ENCODE results near the gene SURF4.
A peak's percentile ranks its signal among the peaks of the same experiment; 100 is the strongest.

The SURF4 gene

DNA sequence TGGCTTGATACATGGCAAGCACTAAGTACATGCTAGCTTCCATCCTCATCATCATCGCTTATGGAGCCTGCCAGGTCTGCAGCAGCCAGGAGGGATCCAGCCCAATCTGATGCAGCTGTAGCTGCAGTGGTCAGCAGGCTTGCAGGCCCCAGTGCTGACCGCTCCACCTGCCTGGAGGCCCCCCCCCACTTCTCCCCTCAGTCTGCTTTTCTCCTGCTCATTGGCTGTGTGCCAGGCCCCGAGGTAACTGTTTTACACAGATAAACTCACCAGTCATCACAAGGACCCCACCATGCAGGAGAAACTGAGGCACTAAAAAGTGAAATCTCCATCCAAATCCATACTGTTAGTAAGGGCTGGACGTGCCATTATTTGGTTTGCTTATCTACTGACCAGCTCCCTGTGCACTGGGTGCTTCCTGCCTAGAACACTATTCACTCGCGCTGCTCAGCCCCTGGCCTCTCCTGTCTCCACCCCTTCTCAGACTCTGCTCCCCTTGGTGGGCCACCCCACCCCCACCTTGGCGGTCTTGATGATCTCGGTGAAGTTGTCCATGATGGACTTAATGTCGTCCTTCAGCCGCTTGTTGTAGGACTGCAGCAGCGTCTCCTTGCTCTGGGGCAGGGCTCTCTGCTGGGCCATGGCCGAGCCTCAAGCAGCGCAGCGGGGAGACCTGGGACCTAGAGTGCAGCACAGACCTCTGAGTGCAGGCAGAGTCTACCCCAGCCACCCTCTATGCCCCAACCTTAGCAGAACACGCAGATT lies 29.7 kb downstream of the SURF4 start:
- Histone ChIP-seq H3K4me3 (ENCODE audit: insufficient read depth, low read depth, low read length) (peak overlapping the region; percentile 98), H3K9me3 (ENCODE audit: control insufficient read depth, low read length) (no peaks in the 10 kb centered on the region), H3K27me3 (ENCODE audit: control insufficient read depth, insufficient read depth, low read length, poor library complexity, severe bottlenecking) (no peaks in the 10 kb centered on the region), H3K4me1 (ENCODE audit: control insufficient read depth, insufficient read depth, low read length) (peaks cover 7% of the 10 kb centered on the region), H3K36me3 (ENCODE audit: control insufficient read depth, insufficient read depth, low read length) (peaks cover 56% of the 10 kb centered on the region), H3K27ac (ENCODE audit: insufficient read depth, low read depth, low read length, poor library complexity, severe bottlenecking) (no peak overlapping the region)
- WGBS, 2 experiments, result 79 to 82% methylated on average over 15 of the region's 15 CpGs

DNA sequence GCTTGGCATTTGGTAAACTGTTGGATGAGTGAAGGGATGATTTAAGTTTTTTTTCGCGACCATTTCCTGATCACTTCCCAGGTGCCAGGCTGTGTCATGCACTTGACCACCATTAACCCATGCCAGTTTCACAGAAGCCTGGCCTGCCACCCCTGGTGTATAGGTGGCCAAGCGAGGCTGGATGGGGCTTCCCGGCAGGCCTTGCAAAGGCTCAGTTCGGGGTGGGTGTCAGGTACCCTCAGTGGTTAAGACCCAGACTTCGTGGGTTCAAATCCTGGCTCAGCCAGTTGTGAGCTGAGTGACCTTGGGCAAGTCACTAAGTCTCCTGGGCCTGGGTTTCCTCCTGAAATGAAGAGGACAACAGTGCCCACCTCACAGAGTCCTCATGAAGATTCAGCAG lies 30.3 kb downstream of the SURF4 start:
- Histone ChIP-seq H3K27me3 (ENCODE audit: control insufficient read depth, insufficient read depth, low read length, poor library complexity, severe bottlenecking) (no peaks in the 10 kb centered on the region), H3K4me3 (ENCODE audit: insufficient read depth, low read depth, low read length) (no peak overlapping the region), H3K4me1 (ENCODE audit: control insufficient read depth, insufficient read depth, low read length) (peaks cover 7% of the 10 kb centered on the region), H3K27ac (ENCODE audit: insufficient read depth, low read depth, low read length, poor library complexity, severe bottlenecking) (no peak overlapping the region), H3K36me3 (ENCODE audit: control insufficient read depth, insufficient read depth, low read length) (peaks cover 58% of the 10 kb centered on the region), H3K9me3 (ENCODE audit: control insufficient read depth, low read length) (no peaks in the 10 kb centered on the region)
- WGBS, 2 experiments, result 97 to 98% methylated on average over 6 of the region's 6 CpGs

DNA sequence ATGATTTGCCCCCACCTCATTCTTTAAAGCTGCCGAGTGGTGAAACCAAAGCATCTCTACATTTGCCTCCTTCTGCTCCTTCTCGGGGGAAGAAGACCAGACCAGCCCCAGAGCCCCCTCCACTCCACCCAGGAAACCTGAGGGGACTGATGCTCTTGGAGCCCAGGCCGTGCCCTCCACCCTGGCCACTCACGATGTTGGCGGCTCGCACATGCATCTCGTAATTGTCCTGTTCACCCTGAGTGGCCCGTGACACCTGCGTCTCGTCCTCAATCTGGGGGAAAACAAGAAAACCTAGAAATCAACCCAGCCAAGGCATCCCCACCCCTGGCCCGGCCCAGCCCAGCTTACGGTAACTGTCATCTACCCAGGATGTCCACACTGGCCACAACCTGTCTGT lies 30.9 kb downstream of the SURF4 start:
- no peaks in the 10 kb centered on the region for H3K27me3 ChIP-seq (ENCODE audit: control insufficient read depth, insufficient read depth, low read length, poor library complexity, severe bottlenecking)
- 95 to 96% methylated on average over 12 of the region's 12 CpGs for WGBS, 2 experiments
- peaks cover 7% of the 10 kb centered on the region for H3K4me1 ChIP-seq (ENCODE audit: control insufficient read depth, insufficient read depth, low read length)
- peaks cover 58% of the 10 kb centered on the region for H3K36me3 ChIP-seq (ENCODE audit: control insufficient read depth, insufficient read depth, low read length)
- no peak overlapping the region for H3K27ac ChIP-seq (ENCODE audit: insufficient read depth, low read depth, low read length, poor library complexity, severe bottlenecking)
- H3K4me3 ChIP-seq (ENCODE audit: insufficient read depth, low read depth, low read length), result no peak overlapping the region
- H3K9me3 ChIP-seq (ENCODE audit: control insufficient read depth, low read length), result no peaks in the 10 kb centered on the region

DNA sequence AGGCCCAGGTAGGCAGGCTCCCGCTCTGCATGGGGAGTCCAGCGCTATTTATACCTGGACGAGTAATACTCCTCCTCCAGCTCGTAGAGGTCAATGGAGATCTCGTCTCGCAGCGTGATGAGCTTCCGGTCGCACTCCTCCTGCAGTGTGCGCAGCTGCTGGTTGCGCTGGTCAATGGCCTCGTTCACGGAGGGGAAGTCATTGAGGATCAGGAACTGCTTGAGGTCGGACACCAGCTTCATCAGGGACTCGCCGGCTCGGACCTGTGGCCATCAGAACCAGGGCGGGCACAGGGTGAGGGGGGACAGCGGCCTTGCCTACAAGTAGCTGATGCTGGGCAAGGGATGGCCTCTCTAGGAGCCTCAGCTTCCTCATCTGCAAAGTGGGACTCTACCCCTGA lies 31.8 kb downstream of the SURF4 start:
- no peak overlapping the region for H3K4me3 ChIP-seq (ENCODE audit: insufficient read depth, low read depth, low read length)
- H3K36me3 ChIP-seq (ENCODE audit: control insufficient read depth, insufficient read depth, low read length), result peaks cover 56% of the 10 kb centered on the region
- H3K27ac ChIP-seq (ENCODE audit: insufficient read depth, low read depth, low read length, poor library complexity, severe bottlenecking), result no peak overlapping the region
- no peaks in the 10 kb centered on the region for H3K9me3 ChIP-seq (ENCODE audit: control insufficient read depth, low read length)
- 96 to 97% methylated on average over 19 of the region's 19 CpGs for WGBS, 2 experiments
- H3K27me3 ChIP-seq (ENCODE audit: control insufficient read depth, insufficient read depth, low read length, poor library complexity, severe bottlenecking), result no peaks in the 10 kb centered on the region
- peaks cover 7% of the 10 kb centered on the region for H3K4me1 ChIP-seq (ENCODE audit: control insufficient read depth, insufficient read depth, low read length)

DNA sequence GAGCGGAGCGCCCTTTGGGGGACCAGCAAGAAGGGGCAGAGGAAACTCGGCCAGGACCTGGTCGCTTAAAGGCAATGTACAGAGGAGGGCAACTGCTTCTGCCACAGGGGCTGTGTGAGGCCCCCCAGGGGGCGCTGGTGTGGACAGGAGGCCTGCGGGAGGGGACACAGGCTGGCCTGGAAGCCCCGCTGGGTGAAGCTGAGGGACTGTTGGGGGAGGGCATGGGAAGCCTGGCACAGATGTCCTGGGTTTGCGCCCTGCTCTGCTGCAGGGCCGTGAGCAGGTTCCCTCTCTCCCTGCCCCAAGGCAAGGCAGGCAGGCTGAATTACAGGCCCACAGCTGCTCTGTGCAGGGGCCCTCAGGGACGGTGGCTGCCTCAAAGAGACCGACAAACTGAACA lies 33.3 kb downstream of the SURF4 start:
- H3K36me3 ChIP-seq (ENCODE audit: control insufficient read depth, insufficient read depth, low read length), result peaks cover 56% of the 10 kb centered on the region

DNA sequence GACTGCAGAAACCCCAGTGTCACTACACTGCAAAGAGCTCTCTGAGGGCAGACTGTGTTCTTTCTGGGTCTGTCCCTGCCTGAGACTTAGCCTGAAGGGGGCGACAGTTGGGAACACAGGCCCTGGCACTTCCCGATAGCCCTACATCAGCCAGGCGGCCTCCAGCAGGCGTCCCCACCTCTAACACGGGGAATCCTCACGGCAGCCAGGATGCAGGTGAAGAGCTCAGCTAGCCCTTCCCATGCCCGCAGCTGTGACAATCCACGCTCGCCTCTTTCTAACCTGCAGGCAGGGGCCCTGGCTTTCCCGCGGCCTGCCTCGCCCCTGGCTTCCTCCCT lies 33.8 kb downstream of the SURF4 start:
- Histone ChIP-seq H3K36me3 (ENCODE audit: control insufficient read depth, insufficient read depth, low read length) (peaks cover 56% of the 10 kb centered on the region), H3K27ac (ENCODE audit: insufficient read depth, low read depth, low read length, poor library complexity, severe bottlenecking) (no peak overlapping the region), H3K4me1 (ENCODE audit: control insufficient read depth, insufficient read depth, low read length) (peaks cover 7% of the 10 kb centered on the region)

More for the DNA sequence above, 33.3 kb downstream of the SURF4 start:
- Histone ChIP-seq H3K27ac (ENCODE audit: insufficient read depth, low read depth, low read length, poor library complexity, severe bottlenecking) (no peak overlapping the region), H3K27me3 (ENCODE audit: control insufficient read depth, insufficient read depth, low read length, poor library complexity, severe bottlenecking) (no peaks in the 10 kb centered on the region), H3K4me1 (ENCODE audit: control insufficient read depth, insufficient read depth, low read length) (peaks cover 7% of the 10 kb centered on the region), H3K9me3 (ENCODE audit: control insufficient read depth, low read length) (no peaks in the 10 kb centered on the region), H3K4me3 (ENCODE audit: insufficient read depth, low read depth, low read length) (no peak overlapping the region)
- 86% methylated on average over 11 of the region's 11 CpGs for WGBS, 2 experiments

DNA sequence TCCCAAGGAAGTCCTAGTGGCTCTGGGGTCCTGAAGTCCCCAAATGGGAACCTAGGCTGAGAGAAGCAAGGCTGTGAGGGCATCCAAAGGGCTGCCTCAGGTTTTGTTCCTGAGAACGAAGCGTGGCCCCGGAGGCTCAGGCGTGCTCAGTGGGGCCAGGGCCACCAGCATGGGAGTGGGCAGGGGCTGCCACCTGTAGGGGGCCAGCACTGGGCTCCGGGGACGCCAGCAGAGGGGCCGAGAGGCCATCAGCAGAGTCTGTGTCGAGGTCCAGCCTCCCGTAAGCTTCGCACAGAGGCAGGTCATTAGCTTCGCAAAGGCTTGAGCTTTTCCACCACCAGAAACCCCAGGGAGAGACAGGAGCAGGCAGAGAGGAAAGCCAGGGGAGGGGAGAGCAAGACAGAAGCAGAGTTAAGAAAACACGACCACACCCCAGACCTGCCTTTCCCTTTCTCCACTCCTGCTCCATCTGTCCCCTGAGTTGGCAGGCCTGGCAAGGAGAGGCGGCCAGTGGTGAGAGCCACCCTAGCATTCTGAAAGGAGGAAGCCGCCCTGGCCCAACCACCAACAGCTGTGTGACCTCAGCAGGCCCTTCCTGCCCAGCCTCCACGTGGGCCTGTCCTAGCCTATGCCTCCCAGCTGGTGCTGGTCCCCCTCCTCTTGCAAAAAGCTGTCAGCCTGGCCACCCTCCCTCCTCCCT lies 34.3 kb downstream of the SURF4 start:
- 94 to 97% methylated on average over 15 of the region's 15 CpGs for WGBS, 2 experiments
- no peaks in the 10 kb centered on the region for H3K9me3 ChIP-seq (ENCODE audit: control insufficient read depth, low read length)
- H3K36me3 ChIP-seq (ENCODE audit: control insufficient read depth, insufficient read depth, low read length), result peaks cover 56% of the 10 kb centered on the region
- no peak overlapping the region for H3K27ac ChIP-seq (ENCODE audit: insufficient read depth, low read depth, low read length, poor library complexity, severe bottlenecking)
- no peaks in the 10 kb centered on the region for H3K27me3 ChIP-seq (ENCODE audit: control insufficient read depth, insufficient read depth, low read length, poor library complexity, severe bottlenecking)
- peaks cover 5% of the 10 kb centered on the region for H3K4me1 ChIP-seq (ENCODE audit: control insufficient read depth, insufficient read depth, low read length)
- H3K4me3 ChIP-seq (ENCODE audit: insufficient read depth, low read depth, low read length), result no peak overlapping the region

More for the DNA sequence above, 33.8 kb downstream of the SURF4 start:
- Histone ChIP-seq H3K9me3 (ENCODE audit: control insufficient read depth, low read length) (no peaks in the 10 kb centered on the region), H3K4me3 (ENCODE audit: insufficient read depth, low read depth, low read length) (no peak overlapping the region), H3K27me3 (ENCODE audit: control insufficient read depth, insufficient read depth, low read length, poor library complexity, severe bottlenecking) (no peaks in the 10 kb centered on the region)
- WGBS, 2 experiments, result 78 to 79% methylated on average over 12 of the region's 12 CpGs

DNA sequence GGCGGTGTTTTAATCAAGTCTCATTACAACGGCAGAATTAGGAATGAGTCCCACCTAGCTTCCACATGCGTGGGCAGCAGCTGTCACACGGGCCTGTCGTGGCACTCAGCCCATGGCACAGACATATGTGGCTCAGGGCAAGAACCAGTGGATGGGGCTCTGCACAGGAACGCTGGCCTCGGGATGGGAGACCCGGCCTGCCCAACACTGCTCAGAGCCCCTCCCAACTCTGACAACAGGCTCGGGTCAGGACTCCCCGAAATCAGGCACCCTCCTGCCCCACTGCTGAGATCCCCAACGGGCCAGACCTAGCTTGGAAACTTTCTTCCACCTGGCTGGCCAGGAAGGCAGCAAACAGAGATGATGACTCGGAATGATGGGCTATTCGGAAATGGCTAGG lies 34.9 kb downstream of the SURF4 start:
- Histone ChIP-seq H3K27ac (ENCODE audit: insufficient read depth, low read depth, low read length, poor library complexity, severe bottlenecking) (no peak overlapping the region), H3K36me3 (ENCODE audit: control insufficient read depth, insufficient read depth, low read length) (peaks cover 56% of the 10 kb centered on the region)

DNA sequence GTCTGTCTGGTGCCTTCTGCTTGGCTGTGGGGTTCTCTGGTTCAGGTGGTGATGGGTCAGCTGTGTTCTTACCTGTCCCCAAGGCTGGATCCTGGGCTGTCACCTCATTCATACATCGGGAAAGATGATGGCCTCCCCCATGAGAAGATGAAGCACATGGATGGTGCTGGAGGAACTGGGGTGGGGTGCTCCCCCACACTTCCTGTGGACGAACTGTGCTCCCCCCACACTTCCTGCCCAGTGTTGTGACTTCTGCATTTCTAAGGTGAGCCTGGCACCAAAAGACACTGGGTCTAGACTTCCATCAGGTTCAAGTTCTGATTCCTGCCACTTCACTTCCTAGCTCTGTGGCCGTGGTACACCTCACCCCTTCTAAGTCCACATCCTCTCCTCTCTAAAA lies 35.6 kb downstream of the SURF4 start:
- Histone ChIP-seq H3K4me3 (ENCODE audit: insufficient read depth, low read depth, low read length) (no peak overlapping the region), H3K27ac (ENCODE audit: insufficient read depth, low read depth, low read length, poor library complexity, severe bottlenecking) (no peak overlapping the region), H3K27me3 (ENCODE audit: control insufficient read depth, insufficient read depth, low read length, poor library complexity, severe bottlenecking) (no peaks in the 10 kb centered on the region), H3K36me3 (ENCODE audit: control insufficient read depth, insufficient read depth, low read length) (peaks cover 50% of the 10 kb centered on the region), H3K4me1 (ENCODE audit: control insufficient read depth, insufficient read depth, low read length) (peaks cover 4% of the 10 kb centered on the region), H3K9me3 (ENCODE audit: control insufficient read depth, low read length) (no peaks in the 10 kb centered on the region)
- 96 to 97% methylated on average over 3 of the region's 3 CpGs for WGBS, 2 experiments

More for the DNA sequence above, 34.9 kb downstream of the SURF4 start:
- Histone ChIP-seq H3K9me3 (ENCODE audit: control insufficient read depth, low read length) (no peaks in the 10 kb centered on the region), H3K4me3 (ENCODE audit: insufficient read depth, low read depth, low read length) (no peak overlapping the region), H3K27me3 (ENCODE audit: control insufficient read depth, insufficient read depth, low read length, poor library complexity, severe bottlenecking) (no peaks in the 10 kb centered on the region), H3K4me1 (ENCODE audit: control insufficient read depth, insufficient read depth, low read length) (peaks cover 4% of the 10 kb centered on the region)
- WGBS, 2 experiments, result 96% methylated on average over 13 of the region's 13 CpGs

DNA sequence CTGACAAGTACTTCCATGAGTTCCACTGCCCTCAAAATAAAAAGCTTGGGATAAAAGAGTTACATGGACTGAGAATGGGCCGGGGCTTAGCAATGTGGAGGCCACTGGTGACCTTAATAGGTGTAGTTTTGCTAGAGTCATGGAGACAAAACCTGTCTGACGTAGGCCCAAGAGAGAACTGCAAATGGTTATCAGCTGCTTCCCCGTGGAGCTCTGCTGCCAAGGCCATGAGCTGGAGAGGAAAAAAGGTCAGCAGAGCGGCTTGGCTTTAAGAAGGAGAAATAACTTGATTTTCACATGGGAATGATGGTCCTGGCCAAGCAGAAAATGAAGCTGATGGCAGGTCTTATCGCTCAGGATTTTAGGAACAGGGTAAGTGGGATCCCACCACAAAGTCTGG lies 36.2 kb downstream of the SURF4 start:
- Histone ChIP-seq H3K9me3 (ENCODE audit: control insufficient read depth, low read length) (no peaks in the 10 kb centered on the region), H3K27me3 (ENCODE audit: control insufficient read depth, insufficient read depth, low read length, poor library complexity, severe bottlenecking) (no peaks in the 10 kb centered on the region), H3K4me1 (ENCODE audit: control insufficient read depth, insufficient read depth, low read length) (peaks cover 10% of the 10 kb centered on the region), H3K36me3 (ENCODE audit: control insufficient read depth, insufficient read depth, low read length) (peaks cover 43% of the 10 kb centered on the region), H3K4me3 (ENCODE audit: insufficient read depth, low read depth, low read length) (no peak overlapping the region), H3K27ac (ENCODE audit: insufficient read depth, low read depth, low read length, poor library complexity, severe bottlenecking) (no peak overlapping the region)
- WGBS, 2 experiments, result 94 to 95% methylated on average over 5 of the region's 5 CpGs

All from ectodermal cell (in vitro differentiated cells).